Endothelial cell of umbilical vein (primary cell): Measurements from ENCODE around the gene SAMD4A. TPM values are rescaled to one million over a fixed set of nuclear protein-coding genes. Genes with fewer than 3 reads are reported as not detected.

Experiments used
- BruUV-seq: library from RNA; stranded (reverse); fragments of 400-500 nt; replicated peaks from 2 replicates; lab custom pipeline; 2021; lab: Mats Ljungman, UMichigan
- CTCF ChIA-PET: fragments of 300-600, 350-600 bp; sonication (Branson Sonifier 250); formaldehyde crosslinking; loops from one replicate; lab custom pipeline; 2021; ENCODE audit warnings: antibody characterized with exemption, inconsistent platforms; lab: Charles Lee
- POLR2A ChIA-PET: fragments of 300-600, 350-600 bp; sonication (Branson Sonifier 250); formaldehyde crosslinking; loops from one replicate; lab custom pipeline; 2021; ENCODE audit warnings: antibody characterized with exemption, inconsistent platforms; lab: Charles Lee
- DNase-seq: peaks from one replicate; pipeline ENCODE4 v3.0.0-alpha.2; 2011; ENCODE audit warnings: low read depth, low spot score
- FAIRE-seq: peaks from 2 replicates; lab custom pipeline; 2011; peaks lifted over from hg19 to GRCh38; lab: Jason Lieb, UNC
- H2AFZ ChIP-seq: 2 replicates; pipeline ENCODE4 v1.6.0; 2012; ENCODE audit warnings: low read depth, low read length, control low read depth, inconsistent platforms
- H3K27ac ChIP-seq: 2 replicates; pipeline ENCODE4 v1.5.1; 2011; ENCODE audit warnings: low read depth, mild to moderate bottlenecking, control low read depth, low read length, moderate library complexity; ENCODE audit not compliant: insufficient read depth
- H3K27me3 ChIP-seq, 2 experiments: 2 replicates each; pipeline versions ENCODE4 v1.6.0 to v1.6.1; 2011; ENCODE audit warnings: low read length in 2 of 2, mixed read lengths in 1 of 2; ENCODE audit not compliant: control insufficient read depth in 2 of 2, insufficient read depth in 2 of 2
- H3K36me3 ChIP-seq, 2 experiments: 2 replicates in 1 of 2; 3 replicates in 1 of 2; pipeline ENCODE4 v1.5.1; 2011; ENCODE audit warnings: low read length in 2 of 2, mild to moderate bottlenecking in 1 of 2, moderate library complexity in 1 of 2; ENCODE audit not compliant: control insufficient read depth in 2 of 2, insufficient read depth in 2 of 2; ENCODE audit errors: extremely low read depth in 1 of 2
- H3K4me1 ChIP-seq: 3 replicates; pipeline ENCODE4 v1.5.1; 2011; ENCODE audit warnings: mild to moderate bottlenecking, low read length; ENCODE audit not compliant: control insufficient read depth, insufficient read depth; ENCODE audit errors: extremely low read depth
- H3K4me2 ChIP-seq: 2 replicates; pipeline ENCODE4 v1.6.1; 2011; ENCODE audit warnings: low read length, control low read depth, mixed read lengths; ENCODE audit not compliant: insufficient read depth
- H3K4me3 ChIP-seq, 3 experiments: fragments of 200-600 bp in 1 of 3; sonication (generic), shearing (Covaris generic) in 1 of 3; replicated peaks in 1 of 3; 2 replicates each; pipeline ENCODE4 v1.5.1; 2011 to 2016; ENCODE audit warnings: control low read depth in 3 of 3, low read length in 3 of 3, mild to moderate bottlenecking in 2 of 3, inconsistent platforms in 1 of 3, low read depth in 1 of 3, moderate library complexity in 1 of 3; ENCODE audit not compliant: insufficient read depth in 1 of 3
- H3K79me2 ChIP-seq: 2 replicates; pipeline ENCODE4 v1.6.0; 2012; ENCODE audit warnings: low read length, inconsistent platforms; ENCODE audit not compliant: control insufficient read depth, insufficient read depth
- H3K9ac ChIP-seq: replicated peaks from 2 replicates; pipeline ENCODE3; 2011; ENCODE audit warnings: low read length, control low read depth; ENCODE audit not compliant: insufficient read depth; ENCODE audit errors: extremely low read depth
- H3K9me1 ChIP-seq: replicated peaks from 3 replicates; pipeline ENCODE4 v1.6.0; 2011; ENCODE audit warnings: mild to moderate bottlenecking, low read length; ENCODE audit not compliant: control insufficient read depth, insufficient read depth; ENCODE audit errors: extremely low read depth
- H3K9me3 ChIP-seq: replicated peaks from 2 replicates; pipeline ENCODE4 v1.5.1; 2012; ENCODE audit warnings: low read length, inconsistent platforms; ENCODE audit not compliant: control insufficient read depth, insufficient read depth
- H4K20me1 ChIP-seq: replicated peaks from 2 replicates; pipeline ENCODE3; 2011; ENCODE audit warnings: mild to moderate bottlenecking, low read length; ENCODE audit not compliant: control insufficient read depth, insufficient read depth; ENCODE audit errors: extremely low read depth
- EZH2 ChIP-seq: IDR thresholded peaks from 2 replicates; pipeline ENCODE4 v1.6.1; 2012; ENCODE audit warnings: borderline replicate concordance, low read depth, mild to moderate bottlenecking, moderate library complexity, low read length, inconsistent platforms; ENCODE audit not compliant: severe bottlenecking
- FOS ChIP-seq: IDR thresholded peaks from 2 replicates; pipeline ENCODE4 v1.6.1; 2011; ENCODE audit warnings: mild to moderate bottlenecking, low read length, moderate library complexity, borderline replicate concordance; ENCODE audit not compliant: insufficient read depth
- GATA2 ChIP-seq: IDR thresholded peaks from 2 replicates; pipeline ENCODE4 v1.7.0; 2011; ENCODE audit warnings: low read depth, mild to moderate bottlenecking, moderate library complexity, mixed read lengths, low read length; ENCODE audit not compliant: insufficient read length, insufficient read depth
- JUN ChIP-seq: IDR thresholded peaks from 2 replicates; pipeline ENCODE4 v1.6.1; 2011; ENCODE audit warnings: borderline replicate concordance, low read depth; ENCODE audit not compliant: insufficient read length, insufficient read depth
- MYC ChIP-seq: IDR thresholded peaks from one replicate; pipeline ENCODE4 v1.6.1; 2011; ENCODE audit warnings: mild to moderate bottlenecking, low read depth, low read length
- POLR2A ChIP-seq: IDR thresholded peaks from 2 replicates; pipeline ENCODE4 v1.6.1; 2012; ENCODE audit warnings: low read depth, mild to moderate bottlenecking, control low read depth, low read length
- POLR2AphosphoS5 ChIP-seq: IDR thresholded peaks from 2 replicates; pipeline ENCODE4 v1.6.1; 2012; ENCODE audit warnings: low read depth, mild to moderate bottlenecking, control low read depth, low read length, moderate library complexity; ENCODE audit not compliant: insufficient read depth
- dilution Hi-C: fragments of 300-500 bp; cut with MboI; formaldehyde crosslinking; loops from one replicate; pipeline ENCODE4 v1.15.0; 2019; ENCODE audit warnings: low sequenced_read_pairs; ENCODE audit not compliant: extremely low pct_ligation_motif_present
- intact Hi-C: fragments of 100-400 bp; cut with micrococcal nuclease; formaldehyde crosslinking; loops from one replicate; pipeline ENCODE4 v1.10.0; 2022
- polyA plus RNA-seq, 4 experiments: library from polyadenylated mRNA; depleted of rRNA in 3 of 4; stranded (reverse) in 3 of 4; unstranded in 1 of 4; fragments of >200 nt; gene quantifications; 2 replicates each; pipeline versions ENCODE4 v1.2.1 to v1.2.3, GENCODE V29; 2011 to 2012; ENCODE audit warnings: missing spikeins in 1 of 4
- total RNA-seq: library from RNA; stranded (reverse); gene quantifications from 2 replicates; pipeline ENCODE4 v1.2.3, GENCODE V29; 2021
- TF ChIP-seq, protein P1 (sequence below), 2 donors: IDR thresholded peaks; 1 replicate in 1 of 2; 2 replicates in 1 of 2; pipeline ENCODE4 v1.5.1; 2011; ENCODE audit warnings: low read length in 2 of 2, mild to moderate bottlenecking in 2 of 2, moderate library complexity in 2 of 2, control low read depth in 1 of 2, inconsistent platforms in 1 of 2, low read depth in 1 of 2; ENCODE audit not compliant: insufficient read depth in 1 of 2; ENCODE audit errors: extremely low read depth in 1 of 2
- TF ChIP-seq, protein P2 (sequence below): IDR thresholded peaks from 2 replicates; pipeline ENCODE4 v1.6.1; 2011; ENCODE audit not compliant: insufficient read depth, insufficient read length

The SAMD4A gene
- total and polyA plus RNA-seq, 2 donors (not counting 3 experiments of a cell fraction or from before 2014, with no cell fraction given) = 37.7 to 95.3 TPM

DNA sequence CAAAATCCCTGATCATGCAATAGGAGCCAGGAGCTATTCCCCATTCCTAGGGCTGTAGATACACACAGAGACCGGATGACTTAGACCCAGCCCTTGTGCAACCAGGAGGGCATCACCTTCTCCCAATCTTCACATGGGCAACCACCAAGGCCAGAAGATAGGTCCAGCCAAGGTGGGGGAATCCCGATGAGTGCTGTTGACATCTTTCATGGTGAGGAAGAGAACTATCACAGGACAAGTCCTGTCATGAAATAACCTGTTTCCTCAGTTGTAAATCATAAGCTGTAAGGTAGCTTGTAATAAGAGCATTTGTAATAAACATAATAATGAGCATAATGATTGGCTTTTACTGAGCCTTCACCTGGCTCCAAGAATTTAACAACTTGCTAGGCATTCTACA is 246.2 kb downstream of the SAMD4A start:
- Histone ChIP-seq H3K4me2 (no peak overlapping the region), H3K27ac (no peak overlapping the region), H3K9me1 (no peaks in the 10 kb centered on the region), H3K4me1 (no peaks in the 10 kb centered on the region), H3K4me3 (no peak overlapping the region), H3K9me3 (no peaks in the 10 kb centered on the region), H3K79me2 (no peaks in the 10 kb centered on the region), H2AFZ (no peak overlapping the region), H4K20me1 (no peaks in the 10 kb centered on the region), H3K36me3 (no peaks in the 10 kb centered on the region), H3K27me3 (peaks cover 9 to 19% of the 10 kb centered on the region in 2 experiments), H3K9ac (no peak overlapping the region)
- FAIRE-seq (no peak), DNase-seq (no peak)
- no peak for TF ChIP-seq EZH2
- intact Hi-C loops (no loop called here), dilution Hi-C loops (no loop called here)
- BruUV-seq = no TSS peak
- ChIA-PET POLR2A (no interaction called here), CTCF (interaction anchor here (0.7 to 2.1 kb wide), 5 partner anchors 18 to 465 kb away, joined by 3 to 7 read pairs (median 4); no protein-coding TSS in a partner anchor)

DNA sequence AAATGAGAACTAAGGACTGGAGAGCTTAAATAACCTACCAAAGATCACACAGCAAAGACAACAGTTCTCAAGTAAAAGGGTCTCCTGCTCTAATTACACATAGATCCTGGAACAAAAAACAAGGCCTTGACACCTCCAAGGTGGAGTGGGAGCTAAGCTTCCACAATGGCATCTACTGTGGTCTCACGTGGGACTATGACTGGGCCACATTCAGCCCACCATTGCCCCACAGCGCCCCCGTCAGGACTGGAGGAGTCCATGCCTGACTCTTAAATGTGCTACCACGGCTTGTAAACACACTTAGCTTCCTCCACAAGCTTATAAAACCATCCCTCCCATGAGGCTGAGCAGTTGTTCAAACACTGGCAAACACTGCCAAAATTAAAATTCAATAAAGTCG is 247.1 kb downstream of the SAMD4A start:
- H3K79me2 ChIP-seq = no peaks in the 10 kb centered on the region
- no peaks in the 10 kb centered on the region for H3K9me1 ChIP-seq
- CTCF ChIA-PET = interaction anchor here (1.0 to 2.0 kb wide), 3 partner anchors 8 to 27 kb away, joined by 4 to 5 read pairs (median 4); no protein-coding TSS in a partner anchor
- H3K27ac ChIP-seq = no peak overlapping the region
- no peaks in the 10 kb centered on the region for H3K9me3 ChIP-seq
- POLR2A ChIA-PET = no interaction called here
- H3K27me3 ChIP-seq = peaks cover 9 to 19% of the 10 kb centered on the region in 2 experiments
- intact Hi-C loops = no loop called here
- H3K4me3 ChIP-seq = no peak overlapping the region
- no TSS peak for BruUV-seq
- no peak for TF ChIP-seq JUN
- TF ChIP-seq GATA2 = no peak
- no peak for TF ChIP-seq POLR2AphosphoS5
- TF ChIP-seq EZH2 = no peak
- TF ChIP-seq, protein P1, sequence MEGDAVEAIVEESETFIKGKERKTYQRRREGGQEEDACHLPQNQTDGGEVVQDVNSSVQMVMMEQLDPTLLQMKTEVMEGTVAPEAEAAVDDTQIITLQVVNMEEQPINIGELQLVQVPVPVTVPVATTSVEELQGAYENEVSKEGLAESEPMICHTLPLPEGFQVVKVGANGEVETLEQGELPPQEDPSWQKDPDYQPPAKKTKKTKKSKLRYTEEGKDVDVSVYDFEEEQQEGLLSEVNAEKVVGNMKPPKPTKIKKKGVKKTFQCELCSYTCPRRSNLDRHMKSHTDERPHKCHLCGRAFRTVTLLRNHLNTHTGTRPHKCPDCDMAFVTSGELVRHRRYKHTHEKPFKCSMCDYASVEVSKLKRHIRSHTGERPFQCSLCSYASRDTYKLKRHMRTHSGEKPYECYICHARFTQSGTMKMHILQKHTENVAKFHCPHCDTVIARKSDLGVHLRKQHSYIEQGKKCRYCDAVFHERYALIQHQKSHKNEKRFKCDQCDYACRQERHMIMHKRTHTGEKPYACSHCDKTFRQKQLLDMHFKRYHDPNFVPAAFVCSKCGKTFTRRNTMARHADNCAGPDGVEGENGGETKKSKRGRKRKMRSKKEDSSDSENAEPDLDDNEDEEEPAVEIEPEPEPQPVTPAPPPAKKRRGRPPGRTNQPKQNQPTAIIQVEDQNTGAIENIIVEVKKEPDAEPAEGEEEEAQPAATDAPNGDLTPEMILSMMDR (IDR thresholded peaks at IDR 0.05; ENCODE audit: extremely low read depth in 1 of 2, insufficient read depth in 1 of 2, low read depth in 1 of 2, low read length in 2 of 2) = peak in 1 of 2 donors; percentile 6
- TF ChIP-seq, protein P2, sequence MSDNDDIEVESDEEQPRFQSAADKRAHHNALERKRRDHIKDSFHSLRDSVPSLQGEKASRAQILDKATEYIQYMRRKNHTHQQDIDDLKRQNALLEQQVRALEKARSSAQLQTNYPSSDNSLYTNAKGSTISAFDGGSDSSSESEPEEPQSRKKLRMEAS = no peak
- no peak for TF ChIP-seq MYC
- no peak for TF ChIP-seq FOS
- no peak for TF ChIP-seq POLR2A
- H4K20me1 ChIP-seq = no peaks in the 10 kb centered on the region
- FAIRE-seq (no peak), DNase-seq (no peak)
- no peaks in the 10 kb centered on the region for H3K4me1 ChIP-seq
- no peak overlapping the region for H3K4me2 ChIP-seq
- no peaks in the 10 kb centered on the region for H3K36me3 ChIP-seq
- no peak overlapping the region for H2AFZ ChIP-seq
- dilution Hi-C loops = no loop called here
- H3K9ac ChIP-seq = no peak overlapping the region
